Measurements from ENCODE around the gene RPA4. TPM values are rescaled to one million over a fixed set of nuclear protein-coding genes. Genes with fewer than 3 reads are reported as not detected.

The RPA4 gene
- total and polyA plus RNA-seq, 9 of the 15 experiments (the other 6 are each of a cell fraction or from before 2014, with no cell fraction given): 0.29 TPM; not detected in 8

DNA sequence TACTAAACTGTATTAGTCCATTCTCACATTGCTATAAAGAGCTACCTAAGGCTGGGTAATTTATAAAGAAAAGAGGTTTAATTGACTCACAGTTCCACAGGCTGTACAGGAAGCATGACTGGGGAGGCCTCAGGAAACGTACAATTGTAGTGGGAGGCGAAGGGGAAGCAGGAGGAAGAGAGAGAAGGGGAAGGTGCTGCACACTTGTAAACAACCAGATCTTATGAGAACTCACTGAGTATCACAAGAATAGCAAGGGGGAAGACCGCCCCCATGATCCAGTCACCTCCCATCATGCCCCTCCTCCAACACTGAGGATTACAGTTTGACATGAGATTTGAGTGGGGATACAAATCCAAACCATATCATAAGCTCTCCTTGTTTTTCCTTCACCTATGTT, 40.9 kb downstream of the RPA4 start:
- no peak for FAIRE-seq
- H3K27me3 ChIP-seq (ENCODE audit: control insufficient read depth in 2 of 2, insufficient read depth in 2 of 2, low read length in 2 of 2): no peaks in the 10 kb centered on the region
- intact Hi-C loops (cut with micrococcal nuclease): no loop called here
- no peaks in the 10 kb centered on the region for H3K36me3 ChIP-seq (ENCODE audit: control insufficient read depth, insufficient read depth, low read length)
- no peak overlapping the region for H3K9ac ChIP-seq (ENCODE audit: insufficient read depth in 1 of 2, low read depth in 2 of 2, low read length in 2 of 2)
- TF ChIP-seq XRCC4 (IDR thresholded peaks at IDR 0.05; ENCODE audit: extremely low read depth, insufficient read depth, insufficient read length): no peak
- TF ChIP-seq YY1 (IDR thresholded peaks at IDR 0.05; ENCODE audit: borderline replicate concordance in 1 of 3, control insufficient read depth in 1 of 3, extremely low read depth in 1 of 3, insufficient read depth in 3 of 3, insufficient read length in 1 of 3, insufficient replicate concordance in 2 of 3, low read depth in 1 of 3, low read length in 2 of 3): no peak
- no peak for TF ChIP-seq SAFB2 (IDR thresholded peaks at IDR 0.05; ENCODE audit: borderline replicate concordance, low read depth, low read length, severe bottlenecking)
- no peak for TF ChIP-seq ZNF384 (IDR thresholded peaks at IDR 0.05; ENCODE audit: low read depth, low read length)
- H3K4me2 ChIP-seq (ENCODE audit: insufficient read depth, low read length): no peak overlapping the region
- no TSS peak for BruUV-seq (replicated peaks)
- H3K79me2 ChIP-seq (ENCODE audit: control insufficient read depth, insufficient read depth, low read length): no peaks in the 10 kb centered on the region
- H3K9me3 ChIP-seq (replicated peaks; ENCODE audit: control insufficient read depth, insufficient read depth, low read depth, low read length): no peaks in the 10 kb centered on the region
- 0% methylated on average over 2 of the region's 3 CpGs for WGBS (ENCODE audit: insufficient coverage, low coverage, missing lambda C conversion rate)
- in situ Hi-C loops (cut with MboI): no loop called here
- H3K27ac ChIP-seq (ENCODE audit: extremely low read depth, low read depth, low read length): no peak overlapping the region
- ChIA-PET POLR2A (no interaction called here), CTCF (ENCODE audit: low intra/inter-chr PET ratio) (no interaction called here)
- no peak for DNase-seq (ENCODE audit: extremely low read depth in 1 of 4, low spot score in 3 of 4)
- no peaks in the 10 kb centered on the region for H4K20me1 ChIP-seq (replicated peaks; ENCODE audit: control insufficient read depth, insufficient read depth, low read length)
- no peaks in the 10 kb centered on the region for H3K4me1 ChIP-seq (replicated peaks in 1 of 2; ENCODE audit: control insufficient read depth in 2 of 2, insufficient read depth in 2 of 2, low read length in 2 of 2)
- H3K4me3 ChIP-seq: no peak overlapping the region
- no peaks in the 10 kb centered on the region for H3K9me1 ChIP-seq (ENCODE audit: control insufficient read depth, insufficient read depth, low read length)
- ATAC-seq: no peak
- H2AFZ ChIP-seq (ENCODE audit: low read depth, low read length): no peak overlapping the region

- no peaks in the 10 kb centered on the region for H3K27me3 ChIP-seq (ENCODE audit: control insufficient read depth in 2 of 2, insufficient read depth in 2 of 2, low read length in 2 of 2)
- no peak for FAIRE-seq
- intact Hi-C loops (cut with micrococcal nuclease) (no loop called here), in situ Hi-C loops (cut with MboI) (no loop called here)
- no peak overlapping the region for H3K27ac ChIP-seq (ENCODE audit: extremely low read depth, low read depth, low read length)
- no peaks in the 10 kb centered on the region for H3K79me2 ChIP-seq (ENCODE audit: control insufficient read depth, insufficient read depth, low read length)
- no peak overlapping the region for H3K4me2 ChIP-seq (ENCODE audit: insufficient read depth, low read length)
- ChIA-PET CTCF (ENCODE audit: low intra/inter-chr PET ratio) (no interaction called here), POLR2A (no interaction called here)
- H3K9me1 ChIP-seq (ENCODE audit: control insufficient read depth, insufficient read depth, low read length): no peaks in the 10 kb centered on the region
- no peak overlapping the region for H2AFZ ChIP-seq (ENCODE audit: low read depth, low read length)
- H4K20me1 ChIP-seq (replicated peaks; ENCODE audit: control insufficient read depth, insufficient read depth, low read length): no peaks in the 10 kb centered on the region
- H3K4me3 ChIP-seq: no peak overlapping the region
- no peaks in the 10 kb centered on the region for H3K4me1 ChIP-seq (replicated peaks in 1 of 2; ENCODE audit: control insufficient read depth in 2 of 2, insufficient read depth in 2 of 2, low read length in 2 of 2)
- BruUV-seq (replicated peaks): no TSS peak
- no peak for DNase-seq (ENCODE audit: extremely low read depth in 1 of 4, low spot score in 3 of 4)
- ATAC-seq: no peak
- no peak overlapping the region for H3K9ac ChIP-seq (ENCODE audit: insufficient read depth in 1 of 2, low read depth in 2 of 2, low read length in 2 of 2)
- H3K9me3 ChIP-seq (replicated peaks; ENCODE audit: control insufficient read depth, insufficient read depth, low read depth, low read length): no peaks in the 10 kb centered on the region
- H3K36me3 ChIP-seq (ENCODE audit: control insufficient read depth, insufficient read depth, low read length): no peaks in the 10 kb centered on the region
- no peak for TF ChIP-seq TCF7 (IDR thresholded peaks at IDR 0.05; ENCODE audit: borderline replicate concordance)
- TF ChIP-seq RHOXF2B (CRISPR knock-in tag; conservative IDR thresholded peaks at IDR 0.05): no peak
- no peak for TF ChIP-seq NFYB (IDR thresholded peaks at IDR 0.05; ENCODE audit: extremely low read depth, insufficient read length)
- TF ChIP-seq ADNP (tag; IDR thresholded peaks at IDR 0.05): no peak
- no peak for TF ChIP-seq ETS2 (tag; IDR thresholded peaks at IDR 0.05; ENCODE audit: borderline replicate concordance, poor library complexity, severe bottlenecking)
- no peak for TF ChIP-seq ZNF217 (CRISPR knock-in tag; IDR thresholded peaks at IDR 0.05)
- no peak for TF ChIP-seq SMARCA5 (IDR thresholded peaks at IDR 0.05)
- no peak for TF ChIP-seq ZNF785 (CRISPR knock-in tag; IDR thresholded peaks at IDR 0.05)
- TF ChIP-seq SMARCA4 (IDR thresholded peaks at IDR 0.05): no peak
- TF ChIP-seq, protein P1, sequence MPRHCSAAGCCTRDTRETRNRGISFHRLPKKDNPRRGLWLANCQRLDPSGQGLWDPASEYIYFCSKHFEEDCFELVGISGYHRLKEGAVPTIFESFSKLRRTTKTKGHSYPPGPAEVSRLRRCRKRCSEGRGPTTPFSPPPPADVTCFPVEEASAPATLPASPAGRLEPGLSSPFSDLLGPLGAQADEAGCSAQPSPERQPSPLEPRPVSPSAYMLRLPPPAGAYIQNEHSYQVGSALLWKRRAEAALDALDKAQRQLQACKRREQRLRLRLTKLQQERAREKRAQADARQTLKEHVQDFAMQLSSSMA (CRISPR knock-in tag; IDR thresholded peaks at IDR 0.05): no peak
- no peak for TF ChIP-seq SREBF2 (CRISPR knock-in tag; IDR thresholded peaks at IDR 0.05)
- no peak for TF ChIP-seq TFE3 (CRISPR knock-in tag; IDR thresholded peaks at IDR 0.05)
- no peak for TF ChIP-seq SIRT6 (IDR thresholded peaks at IDR 0.05; ENCODE audit: low read depth, low read length)
Observed at GRCh38 chrX:96929036-96929435, 45.3 kb downstream of the RPA4 start.

Data from K562 (cell line).